Hepatocyte (in vitro differentiated cells): ENCODE data around the gene DEPDC4.

Experiments used
- EZH2 ChIP-seq: fragments of 200-600 bp; sonication (generic); IDR thresholded peaks from 2 replicates; pipeline ENCODE4 v1.6.1; 2016; ENCODE audit warnings: antibody characterized with exemption, mild to moderate bottlenecking, borderline replicate concordance
- EZH2phosphoT487 ChIP-seq: fragments of 200-600 bp; sonication (generic); IDR thresholded peaks from one replicate; pipeline ENCODE4 v1.6.1; 2018; ENCODE audit warnings: antibody characterized with exemption, mild to moderate bottlenecking, low read depth, moderate library complexity; ENCODE audit not compliant: unreplicated experiment, severe bottlenecking
- TF ChIP-seq, protein P1 (sequence below): fragments of 200-600 bp; sonication (generic); IDR thresholded peaks from 2 replicates; pipeline ENCODE4 v1.5.1; 2016; ENCODE audit warnings: antibody characterized with exemption, mild to moderate bottlenecking; ENCODE audit not compliant: poor library complexity

DNA sequence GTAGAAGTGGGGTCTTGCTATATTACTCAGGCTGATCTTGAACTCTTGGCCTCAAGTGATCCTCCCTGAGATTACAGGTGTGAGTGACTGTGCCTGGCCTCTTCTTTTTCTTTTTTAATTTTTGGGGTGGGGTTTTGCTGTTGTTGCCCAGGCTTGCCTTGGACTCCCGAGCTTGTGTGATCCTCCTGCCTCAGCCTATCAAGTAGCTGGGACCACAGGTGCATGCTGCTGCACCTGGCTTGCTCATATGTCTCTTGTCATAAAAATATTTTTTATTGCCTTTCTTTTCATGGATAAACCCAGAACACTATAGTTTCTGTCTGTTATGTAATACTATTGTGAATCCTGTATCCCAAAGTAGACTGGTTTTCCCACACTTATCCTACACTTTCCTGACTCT lies 26.1 kb upstream of the DEPDC4 start:
- TF ChIP-seq, protein P1, sequence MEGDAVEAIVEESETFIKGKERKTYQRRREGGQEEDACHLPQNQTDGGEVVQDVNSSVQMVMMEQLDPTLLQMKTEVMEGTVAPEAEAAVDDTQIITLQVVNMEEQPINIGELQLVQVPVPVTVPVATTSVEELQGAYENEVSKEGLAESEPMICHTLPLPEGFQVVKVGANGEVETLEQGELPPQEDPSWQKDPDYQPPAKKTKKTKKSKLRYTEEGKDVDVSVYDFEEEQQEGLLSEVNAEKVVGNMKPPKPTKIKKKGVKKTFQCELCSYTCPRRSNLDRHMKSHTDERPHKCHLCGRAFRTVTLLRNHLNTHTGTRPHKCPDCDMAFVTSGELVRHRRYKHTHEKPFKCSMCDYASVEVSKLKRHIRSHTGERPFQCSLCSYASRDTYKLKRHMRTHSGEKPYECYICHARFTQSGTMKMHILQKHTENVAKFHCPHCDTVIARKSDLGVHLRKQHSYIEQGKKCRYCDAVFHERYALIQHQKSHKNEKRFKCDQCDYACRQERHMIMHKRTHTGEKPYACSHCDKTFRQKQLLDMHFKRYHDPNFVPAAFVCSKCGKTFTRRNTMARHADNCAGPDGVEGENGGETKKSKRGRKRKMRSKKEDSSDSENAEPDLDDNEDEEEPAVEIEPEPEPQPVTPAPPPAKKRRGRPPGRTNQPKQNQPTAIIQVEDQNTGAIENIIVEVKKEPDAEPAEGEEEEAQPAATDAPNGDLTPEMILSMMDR = no peak
- TF ChIP-seq EZH2 = no peak
- no peak for TF ChIP-seq EZH2phosphoT487
